Right lobe of liver (tissue), 4 donors: ENCODE measurements around the gene FLNB.

Experiments
- POLR2A ChIP-seq: fragments of 450-650 bp; IDR thresholded peaks from one replicate; pipeline ENCODE4 v1.6.1; 2017; ENCODE audit warnings: antibody characterized with exemption, mild to moderate bottlenecking
- TF ChIP-seq, protein P1 (sequence below), 4 donors: fragments of 200-600 bp in 3 of 4; fragments of 450-650 bp in 1 of 4; IDR thresholded peaks; one replicate each; pipeline versions ENCODE4 v1.5.1 to v1.8.0; 2016 to 2022; ENCODE audit warnings: antibody characterized with exemption in 4 of 4, mild to moderate bottlenecking in 2 of 4
- donor health status: DM: no; HTN: no; CAD: no.
- donor health status: DM: no; HTN: no; CAD: no.
- donor health status: DM: no; HTN: yes; CAD: no.

GRCh38 chr3:58025837-58026569 is 17.8 kb downstream of the FLNB start:
- TF ChIP-seq, protein P1, sequence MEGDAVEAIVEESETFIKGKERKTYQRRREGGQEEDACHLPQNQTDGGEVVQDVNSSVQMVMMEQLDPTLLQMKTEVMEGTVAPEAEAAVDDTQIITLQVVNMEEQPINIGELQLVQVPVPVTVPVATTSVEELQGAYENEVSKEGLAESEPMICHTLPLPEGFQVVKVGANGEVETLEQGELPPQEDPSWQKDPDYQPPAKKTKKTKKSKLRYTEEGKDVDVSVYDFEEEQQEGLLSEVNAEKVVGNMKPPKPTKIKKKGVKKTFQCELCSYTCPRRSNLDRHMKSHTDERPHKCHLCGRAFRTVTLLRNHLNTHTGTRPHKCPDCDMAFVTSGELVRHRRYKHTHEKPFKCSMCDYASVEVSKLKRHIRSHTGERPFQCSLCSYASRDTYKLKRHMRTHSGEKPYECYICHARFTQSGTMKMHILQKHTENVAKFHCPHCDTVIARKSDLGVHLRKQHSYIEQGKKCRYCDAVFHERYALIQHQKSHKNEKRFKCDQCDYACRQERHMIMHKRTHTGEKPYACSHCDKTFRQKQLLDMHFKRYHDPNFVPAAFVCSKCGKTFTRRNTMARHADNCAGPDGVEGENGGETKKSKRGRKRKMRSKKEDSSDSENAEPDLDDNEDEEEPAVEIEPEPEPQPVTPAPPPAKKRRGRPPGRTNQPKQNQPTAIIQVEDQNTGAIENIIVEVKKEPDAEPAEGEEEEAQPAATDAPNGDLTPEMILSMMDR (IDR thresholded peaks at IDR 0.05): no peak
- no peak for TF ChIP-seq POLR2A
